Neural cell (in vitro differentiated cells): ENCODE results near the gene PUM1.

Experiments
- CTCF ChIP-seq: fragments of 450-650 bp; IDR thresholded peaks from 2 replicates; pipeline ENCODE4 v1.5.1; 2014; ENCODE audit warnings: antibody characterized with exemption, mild to moderate bottlenecking, moderate library complexity; ENCODE audit not compliant: poor library complexity, severe bottlenecking
- POLR2AphosphoS5 ChIP-seq: IDR thresholded peaks from 2 replicates; pipeline ENCODE4 v1.6.1; 2012

DNA sequence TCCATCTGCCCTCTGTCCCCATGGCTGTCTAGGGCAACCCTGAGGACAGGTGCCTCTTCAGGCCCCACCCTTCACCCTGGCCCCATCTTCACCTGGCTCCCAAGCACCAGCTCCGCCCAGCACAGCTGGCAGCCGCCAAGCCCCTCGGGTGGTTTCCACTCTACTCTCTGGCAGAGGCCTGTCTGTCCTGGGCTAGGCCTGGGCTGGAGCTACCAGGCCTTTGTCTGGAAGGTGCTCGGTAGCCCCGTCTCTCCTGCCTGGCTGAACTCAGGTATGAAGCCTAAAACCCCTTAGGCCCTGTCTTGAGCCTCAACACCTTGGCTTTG is 174.3 kb downstream of the PUM1 start:
- TF ChIP-seq CTCF: no peak
- no peak for TF ChIP-seq POLR2AphosphoS5
